Cardiac muscle cell (in vitro differentiated cells and primary cell): ENCODE data around the gene KLF3. TPM values are rescaled to one million over a fixed set of nuclear protein-coding genes. Genes with fewer than 3 reads are reported as not detected.

Experiments used
- DNase-seq, 2 donors: peaks; one replicate each; pipeline versions ENCODE4 v3.0.0 to v3.0.0-alpha.2; 2010 to 2017; ENCODE audit warnings: low read depth in 1 of 2, low spot score in 1 of 2
- H3K27ac ChIP-seq: fragments of 200-600 bp; sonication (generic); 2 replicates; pipeline ENCODE4 v1.5.1; 2016
- H3K27me3 ChIP-seq: fragments of 200-600 bp; sonication (generic); 2 replicates; pipeline ENCODE4 v1.6.0; 2016; ENCODE audit warnings: control low read depth
- H3K36me3 ChIP-seq: fragments of 200-600 bp; sonication (generic); 2 replicates; pipeline ENCODE4 v1.5.1; 2016; ENCODE audit warnings: control low read depth
- H3K4me1 ChIP-seq: fragments of 200-600 bp; sonication (generic); 2 replicates; pipeline ENCODE4 v1.8.1; 2017; ENCODE audit warnings: low read depth, mild to moderate bottlenecking, mixed run types
- H3K4me3 ChIP-seq: fragments of 200-600 bp; sonication (generic); 2 replicates; pipeline ENCODE4 v1.5.1; 2016; ENCODE audit warnings: mild to moderate bottlenecking
- H3K9me3 ChIP-seq: fragments of 200-600 bp; sonication (generic); 2 replicates; pipeline ENCODE4 v1.5.1; 2017; ENCODE audit warnings: low read depth, mild to moderate bottlenecking, control low read depth
- CTCF ChIP-seq: IDR thresholded peaks from 2 replicates; pipeline ENCODE4 v1.5.1; 2012; ENCODE audit warnings: low read depth, mild to moderate bottlenecking, low read length
- polyA plus RNA-seq: library from polyadenylated mRNA; unstranded; fragments of >200 nt; fragmentation: Nextera tagmentation; extraction: Ambion mirVana; gene quantifications from 2 replicates; pipeline ENCODE4 v1.2.1, GENCODE V29; 2016
- total RNA-seq: library from RNA; depleted of rRNA; stranded (reverse); fragments of >200 nt; gene quantifications from 2 replicates; pipeline ENCODE4 v1.2.3, GENCODE V29; 2016

Gene KLF3
- total and polyA plus RNA-seq, 2 experiments from 2014 or later: 11.5 to 14.9 TPM

GRCh38 chr4:38675146-38676121, 11.4 kb downstream of the KLF3 start:
- peak; percentile 86 to 90 for DNase-seq
- Histone ChIP-seq H3K9me3 (no peaks in the 10 kb centered on the region), H3K27ac (peak overlapping the region; percentile 64), H3K4me1 (peaks cover 40% of the 10 kb centered on the region), H3K27me3 (no peaks in the 10 kb centered on the region), H3K4me3 (no peak overlapping the region), H3K36me3 (no peaks in the 10 kb centered on the region)
- peak; percentile 90 for TF ChIP-seq CTCF

- no peak for TF ChIP-seq CTCF
Measured at GRCh38 chr4:38676986-38677385, 13.0 kb downstream of the KLF3 start.

GRCh38 chr4:38677441-38677840, 13.4 kb downstream of the KLF3 start:
- Histone ChIP-seq H3K27me3 (no peaks in the 10 kb centered on the region), H3K27ac (no peak overlapping the region), H3K4me3 (no peak overlapping the region), H3K36me3 (peaks cover 7% of the 10 kb centered on the region), H3K4me1 (peaks cover 30% of the 10 kb centered on the region), H3K9me3 (no peaks in the 10 kb centered on the region)
- TF ChIP-seq CTCF: no peak
- no peak for DNase-seq

More at GRCh38 chr4:38676986-38677385, 13.0 kb downstream of the KLF3 start:
- Histone ChIP-seq H3K27ac (no peak overlapping the region), H3K4me3 (no peak overlapping the region), H3K4me1 (peaks cover 34% of the 10 kb centered on the region), H3K9me3 (no peaks in the 10 kb centered on the region), H3K27me3 (no peaks in the 10 kb centered on the region), H3K36me3 (peaks cover 7% of the 10 kb centered on the region)
- no peak for DNase-seq

DNA sequence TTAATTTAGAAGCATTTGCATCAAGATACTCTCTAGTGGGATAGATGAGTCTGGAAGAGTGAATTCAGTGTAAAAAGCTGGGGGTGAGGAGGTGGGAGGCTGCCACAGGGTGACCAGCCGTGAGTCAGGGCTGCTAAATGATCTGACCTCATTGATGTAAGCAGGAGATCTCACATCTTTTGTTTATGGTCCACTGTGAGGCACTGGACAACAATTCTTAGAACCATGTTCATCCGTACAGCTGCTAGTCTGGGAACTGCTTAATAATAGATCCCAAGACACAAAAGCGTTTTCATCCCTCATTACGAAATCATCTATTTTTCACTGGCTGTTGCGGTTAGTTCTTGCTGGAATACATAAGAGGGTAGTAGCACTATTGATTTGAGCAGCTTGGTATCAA, 14.1 kb downstream of the KLF3 start:
- Histone ChIP-seq H3K27ac (no peak overlapping the region), H3K9me3 (no peaks in the 10 kb centered on the region), H3K4me3 (no peak overlapping the region), H3K36me3 (peaks cover 7% of the 10 kb centered on the region), H3K27me3 (no peaks in the 10 kb centered on the region), H3K4me1 (peaks cover 23% of the 10 kb centered on the region)
- DNase-seq: peak in 1 of 2 donors; percentile 80
- TF ChIP-seq CTCF: no peak

DNA sequence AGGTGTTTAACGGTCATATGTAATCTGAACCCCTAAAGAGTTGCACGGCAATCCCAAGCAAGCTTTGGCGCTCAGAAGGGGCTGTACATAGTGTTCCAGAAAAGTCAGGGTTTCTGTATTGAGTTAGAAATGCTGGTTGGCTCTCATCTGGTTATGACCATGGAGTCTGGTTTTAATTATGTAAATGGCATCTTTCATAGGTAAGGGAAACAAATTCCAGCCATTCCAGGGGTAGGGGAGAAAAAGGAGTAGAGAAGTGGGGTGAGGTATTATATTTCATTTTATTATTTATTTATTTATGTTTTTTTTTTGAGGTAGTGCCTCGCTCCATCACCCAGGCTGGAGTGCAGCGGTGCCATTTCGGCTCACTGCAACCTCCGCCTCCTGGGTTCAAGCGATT, 15.9 kb downstream of the KLF3 start:
- DNase-seq: no peak
- Histone ChIP-seq H3K27ac (no peak overlapping the region), H3K27me3 (no peaks in the 10 kb centered on the region), H3K4me3 (no peak overlapping the region), H3K4me1 (peaks cover 5% of the 10 kb centered on the region), H3K36me3 (peaks cover 7% of the 10 kb centered on the region), H3K9me3 (no peaks in the 10 kb centered on the region)
- TF ChIP-seq CTCF: no peak
